GM19438 (cell line): ENCODE data around the gene CDKN2C.
A peak's percentile ranks its signal among the peaks of the same experiment; 100 is the strongest.

Experiments used
- ATAC-seq: cut with Tn5 transposase; IDR thresholded peaks from one replicate; pipeline ENCODE4 v1.9.1; 2021; ENCODE audit warnings: low read depth; ENCODE audit not compliant: unreplicated experiment

CDKN2C gene

DNA sequence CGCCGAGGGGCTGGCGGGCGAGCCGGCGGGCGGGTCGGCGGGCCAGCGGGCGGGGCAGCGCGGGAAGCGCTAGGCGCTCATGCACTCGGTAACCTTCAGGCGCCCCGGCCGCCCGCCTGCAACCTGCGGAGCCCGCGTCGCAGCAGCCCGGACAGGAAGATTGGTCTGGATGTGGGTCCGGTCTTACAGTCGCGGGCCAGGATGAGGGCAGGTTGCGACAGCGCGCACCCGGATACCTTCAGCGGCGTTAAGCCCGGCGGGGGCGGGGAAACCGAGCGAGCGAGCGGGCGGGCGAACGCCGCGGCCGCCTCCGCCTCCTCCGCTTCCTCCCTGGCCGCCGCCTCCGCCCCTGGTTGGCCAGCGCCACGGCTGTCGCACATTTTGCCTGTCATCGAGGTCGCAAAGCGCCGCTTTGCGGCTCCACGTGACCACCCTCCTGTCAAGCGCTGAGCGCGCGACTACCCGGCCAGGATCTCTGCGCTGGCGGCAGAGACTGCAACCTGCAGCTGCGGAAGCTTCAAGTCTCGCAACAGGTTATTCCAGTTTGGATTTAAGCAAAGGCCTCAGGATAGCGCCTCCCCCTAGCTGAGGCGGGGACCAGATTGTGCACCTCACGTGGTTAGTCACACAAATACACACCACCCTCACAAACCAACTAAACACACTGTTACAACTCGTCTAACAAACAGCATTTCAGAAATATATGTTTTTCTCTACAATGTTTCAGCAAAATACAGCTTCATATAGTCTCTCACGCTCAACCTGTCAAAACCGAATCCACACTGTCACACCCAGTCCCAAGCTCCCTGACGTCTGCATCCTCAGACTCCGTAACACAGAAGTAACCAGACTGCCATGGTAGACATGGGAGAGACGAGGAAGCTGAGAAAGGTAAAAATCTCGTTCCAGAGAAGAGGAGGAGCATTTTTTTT lies 9.9 kb upstream of the CDKN2C start, which contains the start of gene FAF1:
FAF1 (minus strand) TSS at position 355 of the 932 bp plus-strand sequence. CDS start 456 bp downstream, outside the sequence.
- ATAC-seq, result peak; percentile 90

- no peak for ATAC-seq
These were observed 5.2 kb upstream of the CDKN2C start for GRCh38 chr1:50964863-50965262.

- no peak for ATAC-seq
These were observed 3.1 kb upstream of the CDKN2C start for GRCh38 chr1:50966991-50967390.

DNA sequence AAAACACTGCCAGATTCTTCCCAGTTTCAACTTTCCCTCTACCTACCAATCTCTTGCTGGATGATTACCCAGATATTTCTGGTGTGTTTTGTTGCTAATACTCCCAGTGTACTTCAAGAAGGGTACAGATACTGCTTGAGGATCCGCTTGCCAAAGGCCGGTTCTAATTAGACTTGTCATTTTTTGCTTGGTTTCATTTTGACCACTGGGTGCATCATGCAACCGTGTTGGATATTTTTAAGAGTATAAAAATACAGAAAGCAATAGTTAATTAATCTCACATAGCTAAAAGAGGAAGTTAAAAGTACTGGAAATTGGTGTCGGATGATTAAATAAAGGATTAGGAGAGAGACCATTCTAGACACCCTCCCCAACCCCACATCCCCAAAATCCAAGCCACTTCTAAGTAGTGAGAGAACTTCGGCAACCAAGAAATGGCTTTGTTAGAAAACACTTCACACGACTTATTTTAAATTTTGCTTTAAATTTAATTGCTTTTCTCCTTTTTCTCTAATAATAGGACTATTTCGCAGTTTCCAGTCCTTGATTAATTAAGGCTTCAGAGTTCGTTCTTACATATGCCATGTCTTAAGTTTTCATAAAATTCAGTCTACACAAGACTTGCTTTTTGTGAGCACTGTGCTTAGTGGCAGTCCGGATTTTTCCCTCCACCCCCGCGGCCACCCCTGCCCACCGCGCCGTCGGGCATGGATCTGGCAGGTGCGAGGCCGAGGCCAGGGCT lies 2.5 kb upstream of the CDKN2C start:
- no peak for ATAC-seq

DNA sequence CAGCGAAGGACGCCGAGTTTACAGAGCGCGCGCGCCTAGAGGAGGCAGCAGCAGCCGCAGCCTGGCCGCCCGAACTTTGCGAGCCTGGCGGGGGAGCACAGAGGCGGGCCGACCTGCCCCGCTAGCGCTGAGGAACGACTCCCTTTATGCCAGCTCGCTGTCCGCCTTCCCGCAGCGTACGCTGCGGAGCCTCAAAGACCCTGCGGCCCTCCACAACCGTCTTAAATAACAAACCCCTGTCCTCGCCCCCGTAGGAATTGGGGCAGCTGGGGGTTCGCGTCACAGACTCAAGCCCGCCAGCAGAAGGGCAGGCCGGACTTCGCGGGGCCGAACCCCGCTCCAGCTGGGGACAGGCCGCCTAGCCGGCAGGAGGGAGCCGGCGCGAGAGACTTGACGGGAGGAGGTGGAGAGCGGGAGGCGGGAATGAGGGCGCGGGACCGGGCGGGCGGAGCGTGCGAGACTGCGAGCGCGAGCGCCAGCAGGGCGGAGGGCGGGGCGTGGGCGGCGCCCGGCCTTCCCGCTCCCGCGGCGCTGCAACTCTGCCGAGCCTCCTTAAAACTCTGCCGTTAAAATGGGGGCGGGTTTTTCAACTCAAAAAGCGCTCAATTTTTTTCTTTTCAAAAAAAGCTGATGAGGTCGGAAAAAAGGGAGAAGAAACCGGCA lies 1.8 kb upstream of the CDKN2C start:
- ATAC-seq, result peak; percentile 63

GRCh38 chr1:50968821-50969610 lies 1.0 kb upstream of the CDKN2C start:
- peak; percentile 11 for ATAC-seq

- ATAC-seq, result no peak
These were observed 453 bp downstream of the CDKN2C start for GRCh38 chr1:50970509-50970887.

DNA sequence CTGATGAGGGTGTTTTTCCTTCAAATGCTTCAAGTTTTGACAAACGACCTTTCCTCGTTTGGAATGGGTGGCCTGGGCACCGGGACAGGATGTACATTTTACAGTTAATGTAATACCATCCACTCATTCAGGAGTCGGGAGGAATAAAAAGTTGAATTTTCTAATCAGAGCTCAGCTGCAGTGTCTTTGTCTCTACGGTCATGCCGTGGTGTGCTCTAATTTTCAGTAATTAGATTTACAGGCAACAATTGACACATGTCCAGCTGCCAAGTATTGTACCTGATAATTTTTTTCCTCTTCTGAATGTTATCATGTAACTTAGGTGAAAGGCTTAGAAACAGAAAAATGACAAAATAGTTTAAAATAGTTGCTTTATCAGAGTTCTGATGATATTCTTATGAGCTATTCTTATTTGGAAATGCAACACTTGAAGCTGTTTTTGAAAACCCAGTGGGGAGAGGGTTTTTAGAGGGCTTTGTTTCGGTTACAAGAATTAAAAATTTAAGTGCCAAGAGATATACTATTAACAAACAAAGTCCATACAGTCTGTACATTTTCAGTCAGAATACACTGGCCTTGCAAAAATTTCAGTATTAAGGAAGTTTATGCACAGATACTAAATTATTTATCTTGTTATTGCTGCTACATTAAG lies 1.0 kb downstream of the CDKN2C start:
- no peak for ATAC-seq

DNA sequence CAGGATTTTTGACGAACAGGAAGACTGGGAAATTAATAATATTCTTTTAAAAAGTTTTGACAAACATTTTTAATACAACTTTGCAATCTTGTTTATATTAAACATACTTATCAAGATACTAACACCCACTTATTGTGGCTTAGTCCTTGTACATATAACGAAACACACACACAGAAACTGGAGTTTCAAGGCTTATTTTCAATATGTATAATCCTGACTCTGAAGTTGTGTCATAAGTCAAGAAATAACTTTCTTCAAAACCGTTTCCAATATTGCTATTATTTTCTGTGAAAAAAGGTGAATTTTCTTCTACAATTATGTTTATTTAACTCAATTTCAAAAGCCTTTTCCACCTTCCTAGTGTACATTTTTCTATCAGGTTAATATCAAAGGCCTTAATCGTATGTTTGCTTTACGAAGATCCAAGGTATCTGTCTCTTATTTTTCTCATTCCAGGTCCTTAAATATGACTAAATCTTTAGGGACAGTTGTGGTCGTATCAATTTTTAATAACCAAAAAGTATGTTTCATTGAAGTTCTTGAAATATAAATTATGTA lies 1.8 kb downstream of the CDKN2C start:
- no peak for ATAC-seq

- ATAC-seq, result no peak
These were observed 2.7 kb downstream of the CDKN2C start for GRCh38 chr1:50972766-50973165.

DNA sequence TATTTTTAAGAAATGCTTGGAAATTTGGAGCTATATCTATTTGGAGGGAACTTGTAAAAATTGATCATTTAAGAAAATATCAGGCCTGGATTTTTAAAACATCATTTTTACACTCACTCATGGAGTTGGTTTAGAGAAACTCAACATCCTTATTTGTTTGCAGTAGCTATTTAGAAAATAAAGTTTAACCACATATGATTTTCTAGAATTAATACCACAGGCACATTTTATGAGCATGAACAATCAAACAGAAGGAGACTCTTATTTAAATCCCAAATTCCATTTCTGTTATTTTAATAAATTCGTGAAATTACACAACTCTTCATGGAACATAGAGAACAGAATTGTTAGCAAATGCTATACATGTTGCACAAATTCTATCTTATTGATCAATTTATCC lies 3.2 kb downstream of the CDKN2C start:
- no peak for ATAC-seq

GRCh38 chr1:50973875-50974617 lies 4.0 kb downstream of the CDKN2C start:
- no peak for ATAC-seq

GRCh38 chr1:50974618-50974935 lies 4.5 kb downstream of the CDKN2C start:
- ATAC-seq, result no peak

DNA sequence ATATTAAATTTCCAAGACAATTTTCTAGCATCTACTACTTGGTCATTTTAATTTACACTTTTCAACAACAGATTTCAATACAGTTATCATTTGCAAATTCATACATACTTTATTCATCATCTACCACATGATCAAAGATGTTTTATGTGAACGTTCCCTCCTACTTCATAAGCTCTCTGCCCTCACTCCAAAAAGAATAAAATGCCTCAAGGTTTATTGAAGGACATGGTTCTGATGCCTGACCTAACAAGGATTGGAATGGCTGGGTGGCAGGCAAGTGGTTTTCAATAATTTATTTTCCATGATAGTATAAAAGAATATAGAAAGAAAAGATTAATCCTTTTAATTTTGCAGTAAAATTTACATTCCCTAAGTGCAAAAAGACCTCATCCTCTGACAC lies 5.4 kb downstream of the CDKN2C start:
- ATAC-seq, result no peak

GRCh38 chr1:50976111-50976889 lies 6.3 kb downstream of the CDKN2C start:
- peak; percentile 1 for ATAC-seq

DNA sequence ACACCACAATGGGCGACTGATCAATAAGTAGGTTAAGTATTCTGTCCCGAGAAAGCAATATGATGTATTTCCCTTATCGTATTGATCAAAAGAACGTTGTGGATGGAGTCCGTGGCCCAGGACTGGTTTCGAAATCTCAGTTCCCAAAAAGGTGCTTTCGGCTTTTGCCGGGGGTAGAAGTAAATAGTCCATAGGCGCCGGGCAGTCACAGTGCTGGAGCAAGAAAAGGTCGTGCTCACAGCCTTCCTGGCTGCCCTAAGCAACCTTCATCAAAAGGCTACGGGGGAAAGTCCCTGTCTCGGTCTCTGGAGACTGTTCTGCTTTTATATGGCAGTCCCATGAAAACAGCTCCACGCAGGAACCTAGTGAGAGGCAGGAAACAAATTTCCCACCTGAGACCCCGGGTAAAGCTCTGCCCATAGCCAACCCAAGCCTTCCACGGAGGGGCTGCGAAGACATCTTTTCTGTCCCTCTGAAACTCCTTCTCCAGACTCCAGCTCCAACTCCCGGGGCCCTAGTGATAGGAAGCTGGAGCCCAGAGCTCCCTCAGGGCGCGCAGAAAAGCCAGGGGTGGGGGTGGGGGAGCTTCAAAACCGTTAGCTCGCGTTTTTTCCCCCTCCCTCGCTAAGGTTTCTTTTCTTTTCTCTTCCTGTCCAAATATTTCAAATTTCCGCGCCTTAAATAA lies 7.0 kb downstream of the CDKN2C start:
- ATAC-seq, result peak; percentile 63

GRCh38 chr1:50977575-50978143 lies 7.6 kb downstream of the CDKN2C start:
- ATAC-seq, result peak; percentile 38
